Pancreas (tissue), 10 donors: ENCODE measurements around the gene PCDHGA6. TPM values are rescaled to one million over a fixed set of nuclear protein-coding genes. Genes with fewer than 3 reads are reported as not detected.
A peak's percentile ranks its signal among the peaks of the same experiment; 100 is the strongest.

ENCODE experiments used
- ATAC-seq, 4 donors: fragments of 200-7000 bp; cut with Tn5 transposase; one replicate each; pipeline versions ENCODE4 v1.8.0 to v1.9.1; 2020; ENCODE audit warnings: mild to moderate bottlenecking in 4 of 4, moderate library complexity in 4 of 4
- DNase-seq, 6 donors: peaks; one replicate each; pipeline ENCODE4 v3.0.0-alpha.2; 2020
- FAIRE-seq: peaks from 2 replicates; lab custom pipeline; 2012; peaks lifted over from hg19 to GRCh38; lab: Jason Lieb, UNC
- H3K27ac ChIP-seq, 4 donors: fragments of 200-600 bp; sonication (generic); 1 replicate in 3 of 4; 2 replicates in 1 of 4; pipeline versions ENCODE4 v1.5.0 to v1.8.0; 2020
- H3K27me3 ChIP-seq, 4 donors: fragments of 200-600 bp; one replicate each; pipeline ENCODE4 v1.8.0; 2021
- H3K36me3 ChIP-seq, 3 donors: fragments of 200-600 bp; sonication (generic) in 1 of 3; one replicate each; pipeline versions ENCODE4 v1.5.0 to v1.8.0; 2020 to 2021
- H3K4me1 ChIP-seq, 3 donors: fragments of 200-600 bp; one replicate each; pipeline ENCODE4 v1.8.0; 2021
- H3K4me3 ChIP-seq, 4 donors: fragments of 200-600 bp; sonication (generic) in 2 of 4; one replicate each; pipeline versions ENCODE4 v1.5.0 to v1.8.0; 2020 to 2021
- H3K9me3 ChIP-seq, 4 donors: fragments of 200-600 bp; one replicate each; pipeline ENCODE4 v1.8.0; 2021
- WGBS, 2 donors: extraction: QIAGEN DNeasy Blood & Tissue Kit; methylation state at CpG; one replicate each; pipeline ENCODE4 v1.1.7; 2013; 5-methylcytosine and 5-hydroxymethylcytosine counted together
- intact Hi-C, 3 donors: fragments of 100-400 bp; cut with DNase I; formaldehyde crosslinking; loops; one replicate each; pipeline versions ENCODE4 v1.11.1 to v1.14.2; 2022
- polyA plus RNA-seq, 2 donors: library from polyadenylated mRNA; stranded (reverse); fragments of 200-250 nt; gene quantifications; one replicate each; pipeline ENCODE4 v1.2.3, GENCODE V29; 2013
- total RNA-seq, 6 donors: library from RNA; stranded (reverse); fragmentation: NEBNext Ultra II Directional in 4 of 6; extraction: Animal tissue kit (Norgen Biotek cat#: 25700) in 4 of 6; gene quantifications; one replicate each; pipeline versions ENCODE4 v1.2.1 to v1.2.4, GENCODE V29; 2021 to 2023
- TF ChIP-seq, protein P1 (sequence below), 4 donors: fragments of 200-600 bp; sonication (generic) in 3 of 4; IDR thresholded peaks; one replicate each; pipeline versions ENCODE4 v1.5.0 to v1.8.0; 2021; ENCODE audit warnings: antibody characterized with exemption in 4 of 4
- donor health status: healthy with polysubstance abuse.
- donor health status: DM: no; HTN: no; CAD: no; lungs with moderate emphysema.
- donor health status: DM: no; HTN: no; CAD: no.
- donor health status: control.
- donor health status: control.
- donor health status: Bipolar disorder and iron deficiency.
- donor health status: DM: yes; HTN: yes; CAD: no.
- donor health status: DM: no; HTN: no; CAD: no.
- donor health status: DM: no; HTN: no; CAD: no.
- donor health status: DM: yes; HTN: yes; CAD: no.

The PCDHGA6 gene
- total and polyA plus RNA-seq, 8 donors: 1.1 to 3.1 (median 1.8) TPM

DNA sequence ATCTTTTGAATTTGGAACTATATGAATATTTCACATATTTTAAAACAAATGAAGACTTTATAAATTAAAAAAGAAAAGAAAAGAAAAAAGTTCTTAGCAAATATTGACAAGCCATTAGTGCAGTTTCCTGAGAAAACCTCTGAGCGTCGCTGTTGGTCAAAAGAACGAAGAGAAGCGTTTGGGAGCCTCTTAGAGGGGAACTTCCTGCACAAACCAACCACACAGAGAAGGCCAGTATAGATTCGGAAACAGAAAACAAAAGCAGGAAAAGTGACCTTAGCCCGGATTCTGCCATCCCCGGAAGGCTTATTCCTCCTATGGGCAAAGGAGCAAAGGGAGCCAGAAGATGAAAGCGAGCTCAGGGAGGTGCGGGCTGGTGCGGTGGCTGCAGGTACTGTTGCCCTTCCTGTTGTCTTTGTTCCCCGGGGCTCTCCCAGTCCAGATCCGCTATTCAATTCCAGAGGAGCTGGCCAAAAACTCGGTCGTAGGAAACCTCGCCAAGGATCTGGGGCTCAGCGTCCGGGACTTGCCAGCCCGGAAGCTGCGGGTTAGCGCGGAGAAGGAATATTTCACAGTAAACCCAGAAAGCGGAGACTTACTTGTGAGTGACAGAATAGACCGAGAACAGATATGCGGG lies 13.8 kb upstream of the PCDHGA6 start, which contains the start of gene PCDHGB2:
Gene PCDHGB2 (plus strand): TSS at position 205 of the 637 bp plus-strand sequence. CDS start 142 bp downstream, at position 347.
- Histone ChIP-seq H3K9me3 (peaks cover 0 to 9% (median 0%) of the 10 kb centered on the region in 4 donors), H3K4me1 (no peaks in the 10 kb centered on the region), H3K36me3 (no peaks in the 10 kb centered on the region), H3K4me3 (peak within 1 kb of the TSS in 1 of 4 donors; percentile 10), H3K27me3 (peaks cover 0 to 5% (median 0%) of the 10 kb centered on the region in 4 donors), H3K27ac (no peak within 1 kb of the TSS)
- 14 to 17% methylated on average over 24 of the region's 24 CpGs for WGBS, 2 donors
- ATAC-seq (no peak), FAIRE-seq (no peak), DNase-seq (no peak)
- TF ChIP-seq, protein P1, sequence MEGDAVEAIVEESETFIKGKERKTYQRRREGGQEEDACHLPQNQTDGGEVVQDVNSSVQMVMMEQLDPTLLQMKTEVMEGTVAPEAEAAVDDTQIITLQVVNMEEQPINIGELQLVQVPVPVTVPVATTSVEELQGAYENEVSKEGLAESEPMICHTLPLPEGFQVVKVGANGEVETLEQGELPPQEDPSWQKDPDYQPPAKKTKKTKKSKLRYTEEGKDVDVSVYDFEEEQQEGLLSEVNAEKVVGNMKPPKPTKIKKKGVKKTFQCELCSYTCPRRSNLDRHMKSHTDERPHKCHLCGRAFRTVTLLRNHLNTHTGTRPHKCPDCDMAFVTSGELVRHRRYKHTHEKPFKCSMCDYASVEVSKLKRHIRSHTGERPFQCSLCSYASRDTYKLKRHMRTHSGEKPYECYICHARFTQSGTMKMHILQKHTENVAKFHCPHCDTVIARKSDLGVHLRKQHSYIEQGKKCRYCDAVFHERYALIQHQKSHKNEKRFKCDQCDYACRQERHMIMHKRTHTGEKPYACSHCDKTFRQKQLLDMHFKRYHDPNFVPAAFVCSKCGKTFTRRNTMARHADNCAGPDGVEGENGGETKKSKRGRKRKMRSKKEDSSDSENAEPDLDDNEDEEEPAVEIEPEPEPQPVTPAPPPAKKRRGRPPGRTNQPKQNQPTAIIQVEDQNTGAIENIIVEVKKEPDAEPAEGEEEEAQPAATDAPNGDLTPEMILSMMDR (IDR thresholded peaks at IDR 0.05): no peak
- intact Hi-C loops: loop anchor here in 1 of 3 donors (10.0 kb wide), 1 partner anchor 65 kb away; the partner anchor contains the start of gene PCDHGA11

DNA sequence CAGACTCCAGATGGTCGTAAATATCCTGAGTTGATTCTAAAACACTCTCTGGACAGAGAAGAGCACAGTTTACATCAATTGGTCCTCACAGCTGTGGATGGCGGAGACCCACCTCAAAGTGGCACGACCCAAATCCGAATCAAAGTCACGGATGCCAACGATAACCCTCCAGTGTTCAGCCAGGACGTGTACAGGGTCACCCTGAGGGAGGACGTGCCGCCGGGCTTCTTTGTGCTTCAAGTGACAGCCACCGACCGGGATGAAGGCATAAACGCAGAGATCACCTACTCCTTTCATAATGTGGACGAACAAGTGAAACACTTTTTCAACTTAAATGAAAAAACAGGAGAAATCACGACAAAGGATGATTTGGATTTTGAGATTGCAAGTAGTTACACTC lies 13.0 kb upstream of the PCDHGA6 start:
- Histone ChIP-seq H3K27me3 (peaks cover 0 to 5% (median 0%) of the 10 kb centered on the region in 4 donors), H3K4me3 (no peak overlapping the region), H3K9me3 (peaks cover 0 to 9% (median 0%) of the 10 kb centered on the region in 4 donors), H3K4me1 (no peaks in the 10 kb centered on the region), H3K36me3 (no peaks in the 10 kb centered on the region), H3K27ac (no peak overlapping the region)
- 24 to 29% methylated on average over 15 of the region's 15 CpGs for WGBS, 2 donors
- no peak for ATAC-seq
- TF ChIP-seq, protein P1 (IDR thresholded peaks at IDR 0.05): no peak
- FAIRE-seq: no peak
- DNase-seq: no peak
- intact Hi-C loops: loop anchor here in 1 of 3 donors (10.0 kb wide), 1 partner anchor 64 kb away; the partner anchor contains the start of gene PCDHGA11

DNA sequence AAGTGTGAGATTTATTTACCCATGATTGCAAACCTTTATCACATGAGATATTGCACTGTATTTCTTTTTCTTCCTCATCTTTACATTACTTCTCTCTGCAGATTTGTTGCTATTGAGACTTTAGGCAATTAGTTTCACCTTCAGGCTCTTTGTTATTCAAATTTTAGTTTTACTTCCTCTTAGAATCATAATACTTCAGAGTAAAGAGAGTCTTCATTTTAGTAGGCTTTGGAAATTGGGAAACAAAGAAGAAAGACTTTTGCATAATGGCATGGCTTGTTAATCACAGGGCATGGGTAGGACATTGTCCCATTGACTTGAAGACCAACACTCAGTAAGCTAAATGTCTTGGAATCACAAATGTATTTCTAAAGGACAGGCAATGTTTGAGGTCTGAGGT lies 11.0 kb upstream of the PCDHGA6 start:
- Histone ChIP-seq H3K9me3 (peaks cover 0 to 6% (median 0%) of the 10 kb centered on the region in 4 donors), H3K27ac (no peak overlapping the region), H3K36me3 (no peaks in the 10 kb centered on the region), H3K27me3 (peaks cover 0 to 5% (median 0%) of the 10 kb centered on the region in 4 donors), H3K4me1 (no peaks in the 10 kb centered on the region), H3K4me3 (no peak overlapping the region)
- FAIRE-seq (no peak), DNase-seq (no peak), ATAC-seq (no peak)
- TF ChIP-seq, protein P1 (IDR thresholded peaks at IDR 0.05): no peak
- intact Hi-C loops: loop anchor here in 1 of 3 donors (10.0 kb wide), 1 partner anchor 62 kb away; the partner anchor contains the start of gene PCDHGA11

DNA sequence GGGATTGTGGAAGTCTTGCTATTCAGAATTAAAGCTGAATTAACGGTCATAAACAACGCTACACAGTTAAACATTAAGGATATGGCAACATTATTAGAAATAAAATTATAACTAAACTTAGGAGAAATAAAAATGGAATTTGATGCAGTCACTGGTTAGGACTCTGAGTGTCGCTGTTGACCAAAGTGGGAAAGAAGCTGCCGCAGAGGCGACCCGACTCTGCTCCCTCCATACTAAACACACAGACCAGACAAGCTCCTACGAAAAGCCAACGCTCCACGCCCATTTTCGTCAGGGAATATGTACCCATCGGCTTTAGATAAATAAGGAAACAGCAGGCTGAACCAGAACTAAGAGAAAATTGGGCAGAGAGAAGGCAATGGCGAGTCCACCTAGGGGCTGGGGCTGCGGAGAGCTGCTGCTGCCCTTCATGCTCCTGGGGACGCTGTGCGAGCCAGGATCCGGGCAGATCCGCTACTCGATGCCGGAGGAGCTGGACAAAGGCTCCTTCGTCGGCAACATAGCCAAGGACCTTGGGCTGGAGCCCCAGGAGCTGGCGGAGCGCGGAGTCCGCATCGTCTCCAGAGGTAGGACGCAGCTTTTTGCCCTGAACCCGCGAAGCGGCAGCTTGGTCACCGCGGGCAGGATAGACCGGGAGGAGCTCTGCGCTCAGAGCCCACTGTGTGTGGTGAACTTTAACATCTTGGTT lies 9.6 kb upstream of the PCDHGA6 start, which contains the start of gene PCDHGA5:
Gene PCDHGA5 (plus strand): TSS at position 211 of the 709 bp plus-strand sequence. CDS start 169 bp downstream, at position 380.
- peaks cover 0 to 5% (median 0%) of the 10 kb centered on the region in 4 donors for H3K27me3 ChIP-seq
- 12 to 14% methylated on average over 34 of the region's 34 CpGs for WGBS, 2 donors

More for the DNA sequence above, 9.6 kb upstream of the PCDHGA6 start, which contains the start of gene PCDHGA5:
- no peak for FAIRE-seq
- no peak within 1 kb of the TSS for H3K27ac ChIP-seq
- TF ChIP-seq, protein P1 (IDR thresholded peaks at IDR 0.05): no peak
- ATAC-seq: no peak
- no peaks in the 10 kb centered on the region for H3K36me3 ChIP-seq
- H3K4me1 ChIP-seq: no peaks in the 10 kb centered on the region
- intact Hi-C loops: loop anchor here in 1 of 3 donors (10.0 kb wide), 1 partner anchor 61 kb away; the partner anchor contains the start of gene PCDHGA11
- no peak within 1 kb of the TSS for H3K4me3 ChIP-seq
- H3K9me3 ChIP-seq: peaks cover 0 to 6% (median 2%) of the 10 kb centered on the region in 4 donors
- no peak for DNase-seq
